Small intestine (tissue), 7 donors: Measurements from ENCODE around the gene DCHS1. TPM values are rescaled to one million over a fixed set of nuclear protein-coding genes. Genes with fewer than 3 reads are reported as not detected.
"Not testable (repeated sequence)": the region's sequence is repeated elsewhere in the genome, so short reads cannot be mapped to it uniquely, and the experiment has no call there.

ENCODE experiments used
- DNase-seq, 2 donors: peaks; one replicate each; pipeline versions ENCODE4 v3.0.0 to v3.0.0-alpha.2; 2013
- FAIRE-seq: peaks from 2 replicates; lab custom pipeline; 2012; peaks lifted over from hg19 to GRCh38; lab: Jason Lieb, UNC
- H3K27ac ChIP-seq, 3 donors: one replicate each; pipeline ENCODE4 v1.5.1; 2013; ENCODE audit warnings: low read length in 2 of 3, mild to moderate bottlenecking in 2 of 3, control low read depth in 1 of 3, inconsistent platforms in 1 of 3, low read depth in 1 of 3, moderate library complexity in 1 of 3
- H3K27me3 ChIP-seq, 3 donors: one replicate each; pipeline ENCODE4 v1.6.1; 2013; ENCODE audit warnings: low read length in 3 of 3, inconsistent platforms in 1 of 3; ENCODE audit not compliant: control insufficient read depth in 3 of 3, insufficient read depth in 3 of 3
- H3K36me3 ChIP-seq, 3 donors: one replicate each; pipeline ENCODE4 v1.6.1; 2013; ENCODE audit warnings: low read length in 3 of 3, inconsistent platforms in 1 of 3, low read depth in 1 of 3, mild to moderate bottlenecking in 1 of 3, moderate library complexity in 1 of 3; ENCODE audit not compliant: control insufficient read depth in 3 of 3, insufficient read depth in 2 of 3
- H3K4me1 ChIP-seq, 3 donors: one replicate each; pipeline ENCODE4 v1.6.1; 2013; ENCODE audit warnings: low read length in 2 of 3, inconsistent platforms in 1 of 3, low read depth in 1 of 3, mild to moderate bottlenecking in 1 of 3, moderate library complexity in 1 of 3; ENCODE audit not compliant: control insufficient read depth in 3 of 3, insufficient read depth in 2 of 3
- H3K4me3 ChIP-seq, 3 donors: one replicate each; pipeline ENCODE4 v1.5.1; 2013; ENCODE audit warnings: low read length in 3 of 3, control low read depth in 1 of 3, inconsistent platforms in 1 of 3, low read depth in 1 of 3, mild to moderate bottlenecking in 1 of 3, moderate library complexity in 1 of 3
- H3K9me3 ChIP-seq, 2 donors: one replicate each; pipeline ENCODE4 v1.6.1; 2013; ENCODE audit warnings: low read depth in 1 of 2, low read length in 1 of 2; ENCODE audit not compliant: control insufficient read depth in 2 of 2, insufficient read depth in 1 of 2
- WGBS, 3 donors: extraction: QIAGEN DNeasy Blood & Tissue Kit; methylation state at CpG; one replicate each; pipeline ENCODE4 v1.1.7; 2013; 5-methylcytosine and 5-hydroxymethylcytosine counted together
- polyA plus RNA-seq, 4 donors: library from polyadenylated mRNA; stranded (reverse) in 3 of 4; unstranded in 1 of 4; fragments of 200-250 nt in 3 of 4; fragments of 120-200 nt in 1 of 4; gene quantifications; one replicate each; pipeline versions ENCODE4 v1.2.1 to v1.2.3, GENCODE V29; 2013
- donor health status: healthy with polysubstance abuse.
- donor health status: control.
- donor health status: control.
- donor health status: Bipolar disorder and iron deficiency.
- donor health status: healthy.

Gene DCHS1
- polyA plus RNA-seq, 4 donors = under 0.01 to 10.7 (median 3.6) TPM

DNA sequence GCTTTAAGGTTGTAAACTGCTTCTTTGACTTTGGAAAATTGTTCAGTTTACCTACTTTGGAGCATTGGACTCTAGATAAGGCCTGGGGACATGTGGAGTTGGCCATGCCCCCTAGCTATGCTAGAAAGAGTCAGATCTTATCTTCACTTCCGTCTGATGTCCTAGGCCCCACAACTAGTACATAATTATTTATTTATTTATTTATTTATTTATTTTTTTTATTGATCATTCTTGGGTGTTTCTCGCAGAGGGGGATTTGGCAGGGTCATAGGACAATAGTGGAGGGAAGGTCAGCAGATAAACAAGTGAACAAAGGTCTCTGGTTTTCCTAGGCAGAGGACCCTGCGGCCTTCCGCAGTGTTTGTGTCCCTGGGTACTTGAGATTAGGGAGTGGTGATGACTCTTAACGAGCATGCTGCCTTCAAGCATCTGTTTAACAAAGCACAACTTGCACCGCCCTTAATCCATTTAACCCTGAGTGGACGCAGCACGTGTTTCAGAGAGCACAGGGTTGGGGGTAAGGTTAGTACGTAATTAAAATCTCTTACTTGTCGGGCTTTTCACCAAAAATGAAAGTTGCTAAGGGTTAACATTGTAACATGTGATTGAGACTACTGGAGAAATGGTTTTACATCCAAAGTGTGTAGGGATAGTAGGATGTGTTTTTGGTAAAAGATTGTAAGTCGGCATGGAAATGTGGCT lies 35.0 kb upstream of the DCHS1 start:
- H3K27ac ChIP-seq, H3K9me3 ChIP-seq, H3K4me3 ChIP-seq, H3K36me3 ChIP-seq, H3K27me3 ChIP-seq, H3K4me1 ChIP-seq, FAIRE-seq: not testable (repeated sequence)
- peak in 1 of 2 donors; percentile 56 for DNase-seq
- 70 to 82% (median 76%) methylated on average over 7 to 8 of the region's 11 CpGs for WGBS, 3 donors

DNA sequence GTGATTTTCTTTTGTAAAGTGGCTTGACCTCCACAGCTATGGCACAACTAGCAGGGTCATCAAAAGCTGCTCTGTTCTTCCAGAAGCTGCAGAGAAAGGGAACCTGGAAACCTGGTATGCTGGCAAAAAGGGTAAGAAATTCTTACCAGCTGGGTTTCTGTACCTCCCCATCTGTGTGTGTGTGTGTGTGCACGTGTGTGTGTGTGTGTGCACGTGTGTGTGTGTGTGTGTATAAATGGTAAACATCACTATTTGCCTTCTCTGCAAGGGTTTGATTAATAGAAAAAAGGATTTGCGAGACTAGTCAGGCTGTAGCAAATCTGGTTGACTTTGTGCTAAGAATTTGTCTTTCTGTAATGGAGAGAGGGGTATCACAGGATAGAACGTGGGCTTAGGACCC lies 32.3 kb upstream of the DCHS1 start:
- 52 to 69% (median 65%) methylated on average over 4 of the region's 4 CpGs for whole genome bisulfite sequencing, 3 donors
- H3K36me3 ChIP-seq = no peaks in the 10 kb centered on the region
- FAIRE-seq (no peak), DNase-seq (no peak)
- no peak overlapping the region for H3K4me3 ChIP-seq
- no peak overlapping the region for H3K27ac ChIP-seq
- H3K4me1 ChIP-seq = no peaks in the 10 kb centered on the region
- no peaks in the 10 kb centered on the region for H3K9me3 ChIP-seq
- no peaks in the 10 kb centered on the region for H3K27me3 ChIP-seq

DNA sequence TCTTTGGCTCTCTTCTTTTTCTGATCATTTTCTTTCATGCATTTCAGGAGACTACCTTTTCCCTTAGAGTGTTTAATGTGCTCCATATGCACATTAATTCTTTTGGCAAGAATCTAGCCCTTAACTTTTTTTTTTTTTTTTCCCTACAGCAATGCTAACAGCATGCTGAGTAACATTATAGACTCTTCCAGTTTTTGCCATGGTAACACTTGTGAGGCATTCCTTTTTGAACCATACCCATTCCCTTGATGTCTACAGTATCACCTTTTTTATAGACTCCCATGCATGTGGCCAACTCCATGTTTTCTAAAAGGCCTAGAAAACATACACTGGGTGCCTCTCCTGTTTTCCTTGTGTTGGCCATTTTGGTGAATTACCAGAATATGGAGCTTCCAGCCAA lies 30.4 kb upstream of the DCHS1 start:
- FAIRE-seq (no peak), DNase-seq (no peak)
- H3K36me3 ChIP-seq = peaks cover 0 to 7% (median 2%) of the 10 kb centered on the region in 3 donors
- H3K4me3 ChIP-seq = no peak overlapping the region
- no peak overlapping the region for H3K27ac ChIP-seq
- H3K9me3 ChIP-seq = no peaks in the 10 kb centered on the region
- H3K27me3 ChIP-seq = no peaks in the 10 kb centered on the region
- peaks cover 4 to 9% (median 6%) of the 10 kb centered on the region in 3 donors for H3K4me1 ChIP-seq

DNA sequence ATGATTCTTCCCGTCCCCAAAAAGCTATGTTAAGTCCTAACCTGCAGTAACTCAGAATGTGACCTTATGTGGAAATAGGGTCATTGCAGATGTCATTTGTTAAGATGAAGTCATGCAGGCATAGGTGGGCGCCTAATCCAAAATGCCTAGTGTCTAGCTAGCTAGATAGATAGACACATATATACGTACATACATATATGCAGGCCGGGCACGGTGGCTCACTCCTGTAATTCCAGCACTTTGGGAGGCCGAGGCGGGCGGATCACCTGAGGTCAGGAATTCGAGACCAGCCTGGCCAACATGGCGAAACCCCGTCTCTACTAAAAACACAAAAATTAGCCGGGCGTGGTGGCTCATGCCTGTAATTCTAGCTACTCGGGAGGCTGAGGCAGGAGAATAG lies 28.5 kb upstream of the DCHS1 start:
- peaks cover 0 to 12% (median 2%) of the 10 kb centered on the region in 3 donors for H3K36me3 ChIP-seq
- H3K4me1 ChIP-seq, H3K27ac ChIP-seq, H3K27me3 ChIP-seq, H3K9me3 ChIP-seq, H3K4me3 ChIP-seq, FAIRE-seq: not testable (repeated sequence)
- 88 to 91% (median 90%) methylated on average over 14 of the region's 14 CpGs for WGBS, 3 donors
- DNase-seq = peak in 1 of 2 donors; percentile 13

DNA sequence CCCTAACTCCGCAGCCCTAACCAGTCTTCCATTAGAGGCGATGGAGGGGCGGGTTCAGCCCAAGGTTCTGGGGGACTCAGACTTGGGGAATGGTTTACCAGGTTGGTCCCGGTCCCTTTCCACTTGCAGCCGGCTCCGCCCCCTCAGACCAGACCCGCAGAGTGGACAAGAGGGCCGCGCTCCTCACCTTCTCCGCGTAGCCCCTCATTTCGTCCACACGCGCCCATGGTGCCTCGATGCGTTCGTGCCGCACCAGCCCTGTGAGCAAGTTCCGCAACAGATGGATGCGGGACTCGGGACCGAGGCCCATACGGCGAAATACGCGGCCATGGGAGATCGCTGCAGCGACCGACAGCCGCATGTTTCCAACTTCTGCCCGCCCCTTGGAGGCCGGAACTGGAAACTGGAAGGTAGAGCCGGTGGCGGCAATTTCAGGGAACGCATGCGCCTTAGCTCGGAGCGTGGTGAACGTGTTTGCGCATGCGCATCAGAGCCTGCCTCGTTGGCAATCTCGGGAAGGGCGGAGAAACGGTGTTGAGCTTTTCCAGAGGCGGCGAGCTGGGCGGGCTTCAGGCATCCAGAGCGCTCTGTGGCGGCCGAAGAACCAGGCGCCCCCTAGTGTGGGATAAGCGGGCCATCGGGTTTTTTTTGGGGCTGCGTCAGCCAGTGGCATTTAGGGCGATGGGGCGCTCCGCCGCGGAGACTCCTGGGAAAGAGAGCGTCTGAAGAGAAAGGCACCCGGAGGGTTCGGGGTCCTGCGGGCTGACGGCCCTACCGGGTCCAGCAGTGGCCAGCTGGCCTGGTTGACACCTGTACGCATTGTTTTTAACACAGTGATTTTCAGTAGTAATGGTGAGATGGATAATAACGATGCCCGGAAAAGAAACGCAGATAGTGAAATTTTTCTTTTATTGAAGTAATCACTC lies 27.6 kb upstream of the DCHS1 start, which contains the start of gene MRPL17:
MRPL17 (minus strand) TSS at position 405 of the 926 bp plus-strand sequence; CDS start at position 361, 44 bp downstream.
- Histone ChIP-seq H3K36me3 (peaks cover 0 to 12% (median 2%) of the 10 kb centered on the region in 3 donors), H3K9me3 (no peaks in the 10 kb centered on the region), H3K27me3 (no peaks in the 10 kb centered on the region), H3K27ac (peak within 1 kb of the TSS; percentile 56 to 95 (median 86)), H3K4me3 (peak within 1 kb of the TSS; percentile 59 to 85 (median 74)), H3K4me1 (peaks cover 4 to 9% (median 6%) of the 10 kb centered on the region in 3 donors)
- WGBS, 3 donors = 0% methylated on average over 70 of the region's 70 CpGs
- FAIRE-seq (no peak), DNase-seq (peak; percentile 100)

DNA sequence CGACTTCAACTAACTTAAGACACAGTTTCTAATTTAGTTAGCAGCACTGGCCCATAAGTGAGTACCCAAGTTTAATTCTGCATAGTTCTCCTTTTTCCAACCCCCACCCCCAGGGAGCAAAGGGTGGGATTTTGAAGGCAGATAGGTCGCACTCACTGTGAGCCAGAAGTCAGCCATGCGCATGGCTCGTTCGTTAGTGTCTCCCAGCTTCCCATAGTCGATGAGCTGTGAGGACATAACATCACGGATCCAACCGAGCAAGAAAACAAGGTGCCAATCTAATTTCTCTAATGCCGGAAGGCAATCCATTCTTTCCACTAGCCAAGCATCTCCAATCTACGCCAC lies 27.0 kb upstream of the DCHS1 start:
- Histone ChIP-seq H3K4me1 (peaks cover 4 to 9% (median 6%) of the 10 kb centered on the region in 3 donors), H3K9me3 (no peaks in the 10 kb centered on the region), H3K27me3 (no peaks in the 10 kb centered on the region), H3K27ac (peak overlapping the region in 2 of 3 donors; percentile 85 to 86), H3K4me3 (peak overlapping the region; percentile 59 to 85 (median 74)), H3K36me3 (peaks cover 0 to 12% (median 2%) of the 10 kb centered on the region in 3 donors)
- DNase-seq (no peak), FAIRE-seq (no peak)
- 0 to 1% (median 0%) methylated on average over 10 of the region's 10 CpGs for WGBS, 3 donors

DNA sequence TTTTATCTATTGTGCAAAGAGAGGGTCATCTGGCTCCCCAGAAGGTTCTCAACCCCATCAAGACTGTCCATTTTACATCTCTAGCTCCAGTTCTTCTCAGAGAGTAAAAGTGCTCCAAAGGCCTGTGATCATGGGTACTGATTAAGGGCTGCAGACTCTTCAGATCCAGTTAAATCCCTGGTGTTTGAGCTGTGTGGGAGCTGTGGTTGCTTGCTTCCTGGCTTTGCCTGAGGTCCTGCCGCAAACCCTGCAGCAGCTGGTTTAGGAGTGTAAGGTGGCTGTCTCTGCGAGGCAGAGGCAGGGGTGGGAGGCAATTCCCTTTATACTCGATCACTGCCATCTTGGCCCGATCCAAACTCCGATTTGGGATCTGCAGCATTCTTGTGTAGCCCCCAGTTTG lies 26.3 kb upstream of the DCHS1 start:
- Histone ChIP-seq H3K4me3 (peak overlapping the region; percentile 3 to 85 (median 59)), H3K27me3 (no peaks in the 10 kb centered on the region), H3K4me1 (peaks cover 4 to 9% (median 6%) of the 10 kb centered on the region in 3 donors), H3K36me3 (peaks cover 0 to 12% (median 2%) of the 10 kb centered on the region in 3 donors), H3K27ac (peak overlapping the region in 1 of 3 donors; percentile 86), H3K9me3 (no peaks in the 10 kb centered on the region)
- FAIRE-seq (no peak), DNase-seq (peak in 1 of 2 donors; percentile 37)
- WGBS, 3 donors = 3 to 12% (median 10%) methylated on average over 5 of the region's 5 CpGs

DNA sequence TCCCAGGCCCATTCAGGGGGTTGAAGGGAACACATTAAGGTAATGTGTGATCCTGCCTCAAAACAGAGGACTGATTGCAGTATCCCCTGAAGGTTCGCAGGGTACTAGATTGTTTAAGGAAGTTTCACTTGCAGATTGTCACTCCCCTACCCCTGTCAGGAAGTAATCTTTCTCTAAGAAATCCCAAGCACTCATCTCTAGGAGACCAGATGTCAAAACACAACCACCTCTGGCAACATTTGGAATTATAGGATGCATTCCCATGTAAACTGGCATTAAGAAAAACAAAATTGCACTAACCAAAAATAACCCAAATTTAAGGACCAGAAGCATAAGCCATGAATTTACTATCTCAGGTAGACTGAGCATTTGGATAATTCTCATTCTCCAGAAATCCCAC lies 25.9 kb upstream of the DCHS1 start:
- H3K27ac ChIP-seq = no peak overlapping the region
- H3K4me3 ChIP-seq = peak overlapping the region in 1 of 3 donors; percentile 85
- FAIRE-seq (no peak), DNase-seq (no peak)
- no peaks in the 10 kb centered on the region for H3K27me3 ChIP-seq
- peaks cover 4 to 9% (median 6%) of the 10 kb centered on the region in 3 donors for H3K4me1 ChIP-seq
- no peaks in the 10 kb centered on the region for H3K9me3 ChIP-seq
- 38 to 52% (median 39%) methylated on average over 1 of the region's 1 CpG for WGBS, 3 donors
- H3K36me3 ChIP-seq = peaks cover 0 to 12% (median 2%) of the 10 kb centered on the region in 3 donors
